ENCODE measurements around the gene ATAD1. TPM values are rescaled to one million over a fixed set of nuclear protein-coding genes. Genes with fewer than 3 reads are reported as not detected.

The ATAD1 gene
- total and polyA plus RNA-seq, 10 of the 15 experiments (the other 5 are each of a cell fraction or from before 2014, with no cell fraction given), result 24.7 to 59.3 (median 41.1) TPM

DNA sequence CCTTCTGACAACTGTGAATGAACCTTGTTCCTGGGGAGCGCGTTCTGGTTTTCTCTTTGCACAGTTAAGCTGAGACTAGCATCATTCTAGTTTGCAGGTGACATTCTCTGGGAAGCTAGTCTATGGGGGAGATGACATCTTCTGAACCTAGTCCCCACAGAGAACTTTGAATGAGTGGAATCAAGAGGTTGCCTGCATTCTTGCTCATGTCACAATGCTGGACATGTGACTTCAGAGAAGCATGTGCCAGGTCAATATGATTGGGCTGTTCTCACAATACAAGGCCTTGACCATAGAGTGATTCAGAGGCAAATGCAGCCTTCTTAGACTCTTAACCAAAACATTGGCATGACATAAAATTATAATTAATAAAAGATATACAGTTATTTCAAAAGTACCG, 23.2 kb upstream of the ATAD1 start:
- no TSS peak for BruUV-seq (replicated peaks)
- no peaks in the 10 kb centered on the region; the same call in 2 of the 3 replicates for H3K9me3 ChIP-seq (replicated peaks; ENCODE audit: control insufficient read depth, insufficient read depth, low read length)
- peaks cover 8% of the 10 kb centered on the region for H3K4me1 ChIP-seq (ENCODE audit: control insufficient read depth, insufficient read depth, low read length)
- SMC1A ChIA-PET (ENCODE audit: uncharacterized antibody, unreplicated experiment), result interaction anchor here (1.1 to 1.7 kb wide), 3 partner anchors 12 to 22 kb away, joined by 3 to 6 read pairs (median 6); partner anchors contain the start of genes KLLN and PTEN
- DNase-seq (ENCODE audit: low read depth, low spot score) (no peak), FAIRE-seq (no peak), ATAC-seq (no peak)
- H3K27ac ChIP-seq (ENCODE audit: control insufficient read depth, insufficient read depth), result no peak overlapping the region
- H3K27me3 ChIP-seq (replicated peaks in 1 of 2; ENCODE audit: control insufficient read depth in 2 of 2, insufficient read depth in 2 of 2, low read length in 1 of 2), result no peaks in the 10 kb centered on the region
- no peaks in the 10 kb centered on the region for H3K36me3 ChIP-seq (ENCODE audit: control insufficient read depth in 2 of 2, insufficient read depth in 2 of 2, low read length in 1 of 2)
- H3K4me3 ChIP-seq, result no peak overlapping the region
- intact Hi-C loops (cut with micrococcal nuclease; ENCODE audit: unreplicated experiment) (no loop called here), in situ Hi-C loops (cut with MboI) (no loop called here)
- H3K9ac ChIP-seq (ENCODE audit: control insufficient read depth, insufficient read depth, low read length), result no peak overlapping the region
- no peaks in the 10 kb centered on the region for H4K20me1 ChIP-seq (ENCODE audit: control insufficient read depth, insufficient read depth)
- H2AFZ ChIP-seq (ENCODE audit: control insufficient read depth, low read depth, low read length), result no peak overlapping the region
- no peak overlapping the region for H3K4me2 ChIP-seq (ENCODE audit: control insufficient read depth, insufficient read depth)
- no peaks in the 10 kb centered on the region for H3K79me2 ChIP-seq (ENCODE audit: control insufficient read depth, insufficient read depth, low read length)
- CTCF ChIA-PET, result interaction anchor here (1.6 kb wide), 1 partner anchor 14 kb away, joined by 4 read pairs; no protein-coding TSS in a partner anchor
- POLR2A ChIA-PET, result no interaction called here
- RAD21 ChIA-PET (ENCODE audit: unreplicated experiment), result interaction anchor here (1.2 kb wide), 1 partner anchor 10 kb away, joined by 3 read pairs; no protein-coding TSS in a partner anchor
- 100% methylated on average over 3 of the region's 3 CpGs for WGBS (ENCODE audit: insufficient coverage, insufficient replicate concordance, low lambda C conversion rate, missing lambda C conversion rate)
- no peak for TF ChIP-seq CHD2 (IDR thresholded peaks at IDR 0.05; ENCODE audit: borderline replicate concordance, low read depth, low read length)
- TF ChIP-seq, protein P1, sequence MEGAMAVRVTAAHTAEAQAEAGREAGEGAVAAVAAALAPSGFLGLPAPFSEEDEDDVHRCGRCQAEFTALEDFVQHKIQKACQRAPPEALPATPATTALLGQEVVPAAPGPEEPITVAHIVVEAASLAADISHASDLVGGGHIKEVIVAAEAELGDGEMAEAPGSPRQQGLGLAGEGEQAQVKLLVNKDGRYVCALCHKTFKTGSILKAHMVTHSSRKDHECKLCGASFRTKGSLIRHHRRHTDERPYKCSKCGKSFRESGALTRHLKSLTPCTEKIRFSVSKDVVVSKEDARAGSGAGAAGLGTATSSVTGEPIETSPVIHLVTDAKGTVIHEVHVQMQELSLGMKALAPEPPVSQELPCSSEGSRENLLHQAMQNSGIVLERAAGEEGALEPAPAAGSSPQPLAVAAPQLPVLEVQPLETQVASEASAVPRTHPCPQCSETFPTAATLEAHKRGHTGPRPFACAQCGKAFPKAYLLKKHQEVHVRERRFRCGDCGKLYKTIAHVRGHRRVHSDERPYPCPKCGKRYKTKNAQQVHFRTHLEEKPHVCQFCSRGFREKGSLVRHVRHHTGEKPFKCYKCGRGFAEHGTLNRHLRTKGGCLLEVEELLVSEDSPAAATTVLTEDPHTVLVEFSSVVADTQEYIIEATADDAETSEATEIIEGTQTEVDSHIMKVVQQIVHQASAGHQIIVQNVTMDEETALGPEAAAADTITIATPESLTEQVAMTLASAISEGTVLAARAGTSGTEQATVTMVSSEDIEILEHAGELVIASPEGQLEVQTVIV (IDR thresholded peaks at IDR 0.05; ENCODE audit: borderline replicate concordance, partially characterized antibody), result no peak
- no peak for TF ChIP-seq MXI1 (IDR thresholded peaks at IDR 0.05; ENCODE audit: low read depth, low read length)
- TF ChIP-seq NR2C2 (IDR thresholded peaks at IDR 0.05; ENCODE audit: borderline replicate concordance, control insufficient read depth, insufficient read length, low read depth), result no peak
- TF ChIP-seq ZNF217 (IDR thresholded peaks at IDR 0.05), result no peak
- no peak for TF ChIP-seq JUNB (IDR thresholded peaks at IDR 0.05)
- TF ChIP-seq STAT1 (conservative IDR thresholded peaks at IDR 0.05), result no peak
- no peak for TF ChIP-seq ZNF622 (IDR thresholded peaks at IDR 0.05)
- TF ChIP-seq RAD51 (IDR thresholded peaks at IDR 0.05), result no peak
- no peak for TF ChIP-seq IKZF1 (conservative IDR thresholded peaks at IDR 0.05)
- TF ChIP-seq RB1 (IDR thresholded peaks at IDR 0.05; ENCODE audit: borderline replicate concordance), result no peak
- no peak for TF ChIP-seq EED (IDR thresholded peaks at IDR 0.05; ENCODE audit: low read depth)

Measured in GM12878 (cell line).